Neural progenitor cell (in vitro differentiated cells): ENCODE results near the gene HSPE1. TPM values are rescaled to one million over a fixed set of nuclear protein-coding genes. Genes with fewer than 3 reads are reported as not detected.
"Not testable (repeated sequence)": the region's sequence is repeated elsewhere in the genome, so short reads cannot be mapped to it uniquely, and the experiment has no call there.

Experiments
- DNase-seq: peaks from one replicate; pipeline ENCODE4 v3.0.0-alpha.2; 2016; ENCODE audit warnings: low spot score
- H2AFZ ChIP-seq: fragments of 200-600 bp; sonication (generic); replicated peaks from 2 replicates; pipeline ENCODE4 v1.6.1; 2016; ENCODE audit warnings: antibody characterized with exemption
- H3F3A ChIP-seq: fragments of 200-600 bp; sonication (generic); 2 replicates; pipeline ENCODE4 v1.6.1; 2016; ENCODE audit warnings: antibody characterized with exemption, low read depth
- H3K27ac ChIP-seq: fragments of 200-600 bp; sonication (generic); 2 replicates; pipeline ENCODE4 v1.5.1; 2016; ENCODE audit warnings: mild to moderate bottlenecking
- H3K27me3 ChIP-seq: fragments of 200-600 bp; sonication (generic); 2 replicates; pipeline ENCODE4 v1.6.1; 2016; ENCODE audit warnings: mild to moderate bottlenecking, moderate library complexity
- H3K36me3 ChIP-seq: fragments of 200-600 bp; sonication (generic); 2 replicates; pipeline ENCODE4 v1.5.1; 2016
- H3K4me1 ChIP-seq: fragments of 200-600 bp; sonication (generic); 2 replicates; pipeline ENCODE4 v1.6.1; 2016; ENCODE audit warnings: mixed run types
- H3K4me2 ChIP-seq: fragments of 200-600 bp; sonication (generic); 2 replicates; pipeline ENCODE4 v1.6.1; 2016
- H3K4me3 ChIP-seq: fragments of 200-600 bp; sonication (generic); 2 replicates; pipeline ENCODE4 v1.5.1; 2016
- H3K79me2 ChIP-seq: fragments of 200-600 bp; sonication (generic); 2 replicates; pipeline ENCODE4 v1.6.1; 2016; ENCODE audit warnings: low read depth
- H3K9ac ChIP-seq: fragments of 200-600 bp; sonication (generic); 2 replicates; pipeline ENCODE4 v1.6.1; 2016
- H3K9me3 ChIP-seq: fragments of 200-600 bp; sonication (generic); 2 replicates; pipeline ENCODE4 v1.5.1; 2016; ENCODE audit warnings: low read depth
- H4K20me1 ChIP-seq: fragments of 200-600 bp; sonication (generic); 2 replicates; pipeline ENCODE4 v1.6.1; 2016; ENCODE audit warnings: low read depth
- H3K27ac Mint-ChIP-seq: 3 replicates; pipeline ENCODE4 v1.8.0; 2021; ENCODE audit warnings: mixed read lengths
- H3K27me3 Mint-ChIP-seq: 2 replicates; pipeline ENCODE4 v1.8.0; 2022; ENCODE audit warnings: low read depth, mild to moderate bottlenecking, inconsistent platforms, moderate library complexity, mixed read lengths; ENCODE audit not compliant: insufficient read depth
- H3K36me3 Mint-ChIP-seq: 3 replicates; pipeline ENCODE4 v1.8.0; 2021; ENCODE audit warnings: mixed read lengths
- H3K4me1 Mint-ChIP-seq: 3 replicates; pipeline ENCODE4 v1.8.0; 2021; ENCODE audit warnings: mixed read lengths
- H3K4me3 Mint-ChIP-seq: 3 replicates; pipeline ENCODE4 v1.8.0; 2021; ENCODE audit warnings: mild to moderate bottlenecking, moderate library complexity, mixed read lengths
- H3K9me3 Mint-ChIP-seq: 3 replicates; pipeline ENCODE4 v1.8.0; 2020; ENCODE audit warnings: mixed read lengths
- CTCF ChIP-seq: fragments of 200-600 bp; sonication (generic); IDR thresholded peaks from 2 replicates; pipeline ENCODE4 v1.5.1; 2017; ENCODE audit warnings: antibody characterized with exemption, mild to moderate bottlenecking
- EZH2 ChIP-seq: fragments of 200-600 bp; sonication (generic); IDR thresholded peaks from 2 replicates; pipeline ENCODE4 v1.6.1; 2017; ENCODE audit warnings: antibody characterized with exemption, mild to moderate bottlenecking, moderate library complexity
- EZH2phosphoT487 ChIP-seq: fragments of 200-600 bp; sonication (generic); IDR thresholded peaks from 2 replicates; pipeline ENCODE4 v1.6.1; 2017; ENCODE audit warnings: antibody characterized with exemption
- total RNA-seq: library from RNA; depleted of rRNA; stranded (reverse); fragments of >200 nt; gene quantifications from 2 replicates; pipeline ENCODE4 v1.2.3, GENCODE V29; 2015; ENCODE audit warnings: low replicate concordance

Gene HSPE1
- total RNA-seq, result 237 and 320 TPM in 2 replicates

- TF ChIP-seq CTCF (no peak), EZH2phosphoT487 (no peak), EZH2 (no peak)
- Histone ChIP-seq H4K20me1 (peaks cover 61% of the 10 kb centered on the region), H3K27me3 (no peaks in the 10 kb centered on the region), H3K4me3 (peak within 1 kb of the TSS; percentile 75), H3K9ac (peak within 1 kb of the TSS; percentile 78), H3K4me1 (peaks cover 43% of the 10 kb centered on the region), H3K27ac (peak within 1 kb of the TSS; percentile 99), H3F3A (peaks cover 18% of the 10 kb centered on the region), H3K4me2 (peak within 1 kb of the TSS; percentile 94), H3K36me3 (peaks cover 56% of the 10 kb centered on the region), H3K9me3 (no peaks in the 10 kb centered on the region), H2AFZ (peak within 1 kb of the TSS; percentile 44), H3K79me2 (peaks cover 94% of the 10 kb centered on the region)
- H3K4me1 Mint-ChIP-seq, result peaks cover 44% of the 10 kb centered on the region
- peaks cover 34% of the 10 kb centered on the region for H3K36me3 Mint-ChIP-seq
- DNase-seq, result peak; percentile 99
- H3K27me3 Mint-ChIP-seq, result no peaks in the 10 kb centered on the region
- H3K9me3 Mint-ChIP-seq, result no peaks in the 10 kb centered on the region
- peak within 1 kb of the TSS; percentile 97 for H3K4me3 Mint-ChIP-seq
- H3K27ac Mint-ChIP-seq, result peak within 1 kb of the TSS; percentile 98
These were observed at the start of gene HSPE1, which contains the start of gene HSPD1 for GRCh38 chr2:197499594-197500502. HSPE1 (plus strand) TSS chr2:197500379; CDS start chr2:197500437, 58 bp downstream. HSPD1 (minus strand) TSS chr2:197499840; CDS start chr2:197498848, 992 bp downstream.

GRCh38 chr2:197450465-197450864, 49.7 kb upstream of the HSPE1 start:
- Mint-ChIP-seq H3K4me1 (peaks cover 19% of the 10 kb centered on the region), H3K36me3 (no peaks in the 10 kb centered on the region)
- H3K4me2 ChIP-seq, result no peak overlapping the region

GRCh38 chr2:197450935-197451358, 49.2 kb upstream of the HSPE1 start:
- H3K9me3 ChIP-seq, H3K4me3 Mint-ChIP-seq, H3K4me3 ChIP-seq, H3K4me2 ChIP-seq, DNase-seq, H3K27me3 Mint-ChIP-seq, H4K20me1 ChIP-seq, H2AFZ ChIP-seq, H3K36me3 Mint-ChIP-seq, H3K9ac ChIP-seq, H3K36me3 ChIP-seq, H3K27ac ChIP-seq, H3K9me3 Mint-ChIP-seq, H3K27me3 ChIP-seq: not testable (repeated sequence)
- H3K79me2 ChIP-seq, result peaks cover 21% of the 10 kb centered on the region
- H3K4me1 ChIP-seq, result peaks cover 11% of the 10 kb centered on the region
- peaks cover 19% of the 10 kb centered on the region for H3K4me1 Mint-ChIP-seq
- H3K27ac Mint-ChIP-seq, result peak overlapping the region; percentile 74
- peaks cover 19% of the 10 kb centered on the region for H3F3A ChIP-seq

More at GRCh38 chr2:197450465-197450864, 49.7 kb upstream of the HSPE1 start:
- Histone ChIP-seq H3K27ac (no peak overlapping the region), H3K9me3 (no peaks in the 10 kb centered on the region), H3K9ac (no peak overlapping the region), H3K36me3 (no peaks in the 10 kb centered on the region), H2AFZ (no peak overlapping the region), H3K27me3 (no peaks in the 10 kb centered on the region), H3F3A (peaks cover 19% of the 10 kb centered on the region), H3K79me2 (peaks cover 16% of the 10 kb centered on the region), H4K20me1 (no peaks in the 10 kb centered on the region), H3K4me3 (no peak overlapping the region), H3K4me1 (peaks cover 11% of the 10 kb centered on the region)
- Mint-ChIP-seq H3K4me3 (no peak overlapping the region), H3K9me3 (no peaks in the 10 kb centered on the region), H3K27me3 (peaks cover 2% of the 10 kb centered on the region), H3K27ac (no peak overlapping the region)
- no peak for DNase-seq
- TF ChIP-seq EZH2phosphoT487, result no peak
- no peak for TF ChIP-seq CTCF
- no peak for TF ChIP-seq EZH2

- H3K79me2 ChIP-seq, result peaks cover 39% of the 10 kb centered on the region
- peaks cover 19% of the 10 kb centered on the region for H3F3A ChIP-seq
- no peak for DNase-seq
- H4K20me1 ChIP-seq, result no peaks in the 10 kb centered on the region
- H3K36me3 ChIP-seq, result no peaks in the 10 kb centered on the region
- H3K27ac Mint-ChIP-seq, result peak overlapping the region; percentile 23
- H3K27me3 ChIP-seq, result no peaks in the 10 kb centered on the region
- peak overlapping the region; percentile 76 for H3K4me2 ChIP-seq
- peaks cover 11% of the 10 kb centered on the region for H3K4me1 ChIP-seq
- peak overlapping the region; percentile 74 for H3K4me3 ChIP-seq
- H3K9me3 ChIP-seq, result no peaks in the 10 kb centered on the region
- TF ChIP-seq EZH2 (no peak), CTCF (no peak), EZH2phosphoT487 (no peak)
- H3K27ac ChIP-seq, result no peak overlapping the region
- H3K4me1 Mint-ChIP-seq, result peaks cover 19% of the 10 kb centered on the region
- peaks cover 2% of the 10 kb centered on the region for H3K27me3 Mint-ChIP-seq
- no peaks in the 10 kb centered on the region for H3K36me3 Mint-ChIP-seq
- H3K4me3 Mint-ChIP-seq, result peak overlapping the region; percentile 100
- H3K9ac ChIP-seq, result no peak overlapping the region
- H2AFZ ChIP-seq, result peak overlapping the region; percentile 94
- H3K9me3 Mint-ChIP-seq, result no peaks in the 10 kb centered on the region
These were observed 47.4 kb upstream of the HSPE1 start for GRCh38 chr2:197452754-197453122.
